Activated naive CD4-positive, alpha-beta T cell (primary cell): ENCODE measurements around the gene PTPRM.

ENCODE experiments used
- DNase-seq, 4 experiments: peaks; one replicate each; lab custom pipeline; 2025; lab: John Stamatoyannopoulos, UW

Gene PTPRM

GRCh38 chr18:8004792-8005191, 437.7 kb downstream of the PTPRM start:
- no peak for DNase-seq

GRCh38 chr18:8005870-8006569, 438.9 kb downstream of the PTPRM start:
- DNase-seq, result no peak

GRCh38 chr18:8006979-8007378, 439.9 kb downstream of the PTPRM start:
- DNase-seq, result no peak

GRCh38 chr18:8008033-8008432, 440.9 kb downstream of the PTPRM start:
- DNase-seq, result no peak

GRCh38 chr18:8011361-8011760, 444.2 kb downstream of the PTPRM start:
- no peak for DNase-seq

GRCh38 chr18:8011906-8012305, 444.8 kb downstream of the PTPRM start:
- DNase-seq, result no peak

GRCh38 chr18:8018701-8019331, 451.7 kb downstream of the PTPRM start:
- DNase-seq, result no peak

GRCh38 chr18:8019600-8019999, 452.5 kb downstream of the PTPRM start:
- no peak for DNase-seq

- no peak for DNase-seq
These were observed 453.2 kb downstream of the PTPRM start for GRCh38 chr18:8020132-8020846.

GRCh38 chr18:8029061-8029460, 461.9 kb downstream of the PTPRM start:
- no peak for DNase-seq

- DNase-seq, result no peak
These were observed 462.6 kb downstream of the PTPRM start for GRCh38 chr18:8029731-8030130.

- no peak for DNase-seq
These were observed 463.1 kb downstream of the PTPRM start for GRCh38 chr18:8030201-8030600.

- no peak for DNase-seq
These were observed 464.4 kb downstream of the PTPRM start for GRCh38 chr18:8031496-8031895.

- no peak for DNase-seq
These were observed 467.6 kb downstream of the PTPRM start for GRCh38 chr18:8034674-8035073.

GRCh38 chr18:8036551-8036950, 469.4 kb downstream of the PTPRM start:
- no peak for DNase-seq

- no peak for DNase-seq
These were observed 470.2 kb downstream of the PTPRM start for GRCh38 chr18:8037296-8037695.

GRCh38 chr18:8040021-8040420, 472.9 kb downstream of the PTPRM start:
- no peak for DNase-seq

GRCh38 chr18:8041526-8042111, 474.5 kb downstream of the PTPRM start:
- no peak for DNase-seq

- DNase-seq, result no peak
These were observed 476.9 kb downstream of the PTPRM start for GRCh38 chr18:8044004-8044403.

- DNase-seq, result no peak
These were observed 478.2 kb downstream of the PTPRM start for GRCh38 chr18:8045160-8045883.

GRCh38 chr18:8045884-8046281, 478.8 kb downstream of the PTPRM start:
- no peak for DNase-seq

GRCh38 chr18:8046441-8046840, 479.3 kb downstream of the PTPRM start:
- DNase-seq, result no peak
